Stimulated activated CD8-positive, alpha-beta memory T cell treated with anti-CD3 and anti-CD28 coated beads, Interleukin-12 subunit alpha, Interleukin-12 subunit beta, amount 100 ng/mL, for 1 hour (primary cell): ENCODE data around the gene CPNE8.
"Not testable (repeated sequence)": the region's sequence is repeated elsewhere in the genome, so short reads cannot be mapped to it uniquely, and the experiment has no call there.

Experiments used
- DNase-seq: peaks from one replicate; pipeline ENCODE4 v3.0.0-alpha.2; 2020; ENCODE audit warnings: low read depth

The CPNE8 gene

DNA sequence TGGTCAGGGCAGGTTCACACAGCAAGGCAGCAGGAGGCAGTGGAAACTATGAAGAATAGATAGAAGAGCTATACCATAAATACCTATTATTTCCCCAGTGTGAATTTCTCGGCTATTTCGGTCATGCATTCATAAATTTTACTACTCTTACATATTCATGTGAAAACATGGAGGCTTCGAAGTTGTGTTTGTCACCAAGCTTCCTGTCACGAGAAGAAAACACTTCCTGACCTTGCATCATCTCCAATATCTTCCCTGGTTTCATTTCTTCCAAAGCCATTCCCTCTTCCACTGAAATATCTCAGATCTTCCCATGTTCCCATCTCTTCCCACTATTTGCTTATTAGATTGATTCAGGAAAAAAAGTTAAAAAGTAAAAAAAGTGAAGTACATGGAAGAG, 80.4 kb downstream of the CPNE8 start:
- DNase-seq = no peak

- no peak for DNase-seq
Observed at GRCh38 chr12:38823738-38824137, 81.7 kb downstream of the CPNE8 start.

DNA sequence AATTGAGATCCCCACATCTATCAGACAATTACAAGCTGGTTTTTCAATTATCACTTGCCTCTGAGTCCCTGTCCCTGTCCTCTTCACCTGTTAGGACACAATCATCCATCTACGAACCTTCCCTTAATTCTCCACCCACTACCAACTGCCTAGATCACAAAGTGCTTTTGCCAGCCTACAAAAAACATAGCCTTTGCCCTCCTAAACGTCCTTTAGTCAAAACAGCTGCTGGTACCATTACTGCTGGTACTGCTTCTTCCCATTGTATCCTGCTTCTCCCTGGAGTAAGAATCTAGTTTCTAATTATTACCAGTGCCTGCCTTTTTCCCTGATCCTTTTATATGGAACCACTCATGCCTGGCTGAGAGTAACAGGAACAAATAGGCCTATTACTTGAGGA, 82.1 kb downstream of the CPNE8 start:
- no peak for DNase-seq

DNA sequence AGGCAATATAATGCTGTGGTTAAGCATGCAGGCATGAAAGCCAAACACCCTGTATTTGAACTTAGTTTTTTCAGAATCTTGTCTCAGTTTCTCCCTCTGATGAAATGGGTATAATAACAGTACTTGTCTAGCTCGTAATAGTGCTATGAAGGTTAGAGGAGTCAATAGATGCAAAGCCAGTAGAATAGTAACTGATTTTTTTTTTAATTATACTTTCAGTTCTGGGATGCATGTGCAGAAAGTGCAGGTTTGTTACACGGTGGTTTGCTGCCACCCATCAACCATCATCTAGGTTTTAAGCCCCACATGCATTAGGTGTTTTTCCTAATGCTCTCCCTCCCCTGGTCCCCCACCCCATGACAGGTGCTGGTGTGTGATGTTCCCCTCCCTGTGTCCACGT, 87.4 kb downstream of the CPNE8 start:
- no peak for DNase-seq

GRCh38 chr12:38813923-38814322, 91.5 kb downstream of the CPNE8 start:
- no peak for DNase-seq

GRCh38 chr12:38811814-38812356, 93.5 kb downstream of the CPNE8 start:
- DNase-seq = no peak

- no peak for DNase-seq
Observed at GRCh38 chr12:38809832-38810231, 95.6 kb downstream of the CPNE8 start.

DNA sequence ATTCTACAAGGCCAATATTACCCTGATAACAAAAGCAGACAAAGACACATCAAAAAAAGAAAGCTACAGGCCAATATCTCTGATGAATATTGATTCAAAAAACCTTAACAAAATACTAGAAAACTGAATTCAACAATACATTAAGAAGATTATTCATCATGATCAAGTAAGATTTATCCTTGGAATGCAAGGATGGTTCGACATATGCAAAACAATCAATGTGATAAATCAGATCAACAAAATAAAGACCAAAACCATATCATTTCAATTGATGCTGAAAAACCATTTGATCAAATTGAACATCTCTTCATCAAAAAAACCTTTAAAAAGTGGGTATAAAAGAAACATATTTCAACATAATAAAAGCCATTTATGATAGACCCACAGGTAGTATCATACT, 117.3 kb downstream of the CPNE8 start:
- no peak for DNase-seq

DNA sequence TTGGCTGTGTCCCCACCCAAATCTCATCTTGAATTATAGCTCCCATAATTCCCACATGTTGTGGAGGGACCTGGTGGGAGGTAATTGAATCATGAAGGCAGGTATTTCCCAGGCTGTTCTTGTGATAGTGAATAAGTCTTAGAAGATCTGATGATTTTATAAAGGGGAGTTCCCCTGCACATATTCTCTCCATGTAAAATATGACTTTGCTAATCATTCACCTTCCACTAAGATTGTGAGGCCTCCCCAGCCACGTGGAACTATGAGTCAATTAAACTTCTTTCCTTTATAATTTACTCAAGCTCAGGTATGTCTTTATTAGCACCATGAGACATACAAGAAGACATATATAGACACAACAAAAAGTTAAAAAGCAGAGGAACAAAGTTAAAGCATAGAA, 120.0 kb downstream of the CPNE8 start:
- DNase-seq = no peak

GRCh38 chr12:38783304-38783703, 122.1 kb downstream of the CPNE8 start:
- no peak for DNase-seq

GRCh38 chr12:38782359-38782758, 123.0 kb downstream of the CPNE8 start:
- DNase-seq = no peak

DNA sequence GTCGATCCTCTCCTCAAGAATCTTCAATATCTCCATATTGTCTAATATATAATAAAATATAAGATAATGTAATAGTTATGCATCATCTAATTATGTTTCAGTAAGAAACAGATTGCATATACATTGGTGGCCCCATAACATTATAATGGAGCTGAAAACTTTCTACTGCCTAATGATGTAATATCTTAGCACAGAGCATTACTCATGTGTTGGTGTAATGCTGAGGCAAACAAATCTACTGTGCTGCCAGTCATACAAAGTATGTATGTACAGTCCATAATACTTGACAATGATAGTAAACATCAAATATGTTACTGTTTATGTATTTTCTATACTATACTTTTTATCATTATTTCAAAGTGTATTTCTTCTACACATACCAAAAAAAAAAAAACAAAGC, 128.7 kb downstream of the CPNE8 start:
- no peak for DNase-seq

DNA sequence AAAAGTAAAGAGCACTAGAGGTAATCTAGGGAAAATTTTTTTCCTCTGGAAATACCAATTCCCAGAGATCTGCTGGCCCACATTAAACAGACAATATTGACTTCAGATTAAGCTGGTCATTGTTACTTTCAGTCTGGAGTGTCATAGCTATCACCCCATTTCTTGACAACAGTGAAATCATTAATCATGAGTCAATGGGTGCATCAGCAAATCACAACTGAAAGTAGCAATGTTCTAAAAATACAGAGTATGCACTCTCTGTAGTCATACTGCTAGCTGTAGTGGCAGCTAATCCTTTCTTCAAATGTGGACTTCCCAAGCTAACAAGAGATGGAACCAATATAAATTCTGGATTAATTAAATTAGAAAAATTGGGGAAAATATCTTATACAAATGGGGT, 129.9 kb downstream of the CPNE8 start:
- no peak for DNase-seq

GRCh38 chr12:38772437-38772836, 133.0 kb downstream of the CPNE8 start:
- no peak for DNase-seq

- no peak for DNase-seq
Observed at GRCh38 chr12:38771871-38772270, 133.5 kb downstream of the CPNE8 start.

GRCh38 chr12:38761636-38762342, 143.6 kb downstream of the CPNE8 start:
- no peak for DNase-seq

DNA sequence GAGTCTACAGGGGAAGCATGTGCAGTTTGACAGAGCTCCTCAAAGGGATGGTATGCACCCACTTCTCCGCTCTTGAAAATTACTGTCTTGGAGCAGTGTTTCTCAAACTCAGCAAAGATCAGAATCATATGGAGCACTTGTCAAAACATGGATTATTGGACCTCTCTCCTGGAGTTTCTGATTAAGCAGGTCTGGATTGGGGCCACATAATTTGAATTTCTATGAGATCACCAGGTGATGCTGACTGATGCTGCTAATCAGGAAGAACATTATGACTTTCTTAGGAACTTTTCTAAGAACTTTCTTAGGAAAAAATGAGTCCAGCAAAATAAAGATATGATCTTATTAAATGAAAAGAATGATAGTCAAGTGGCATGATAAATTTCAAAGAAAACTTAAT, 144.3 kb downstream of the CPNE8 start:
- DNase-seq = no peak

- no peak for DNase-seq
Observed at GRCh38 chr12:38759621-38760020, 145.8 kb downstream of the CPNE8 start.

DNA sequence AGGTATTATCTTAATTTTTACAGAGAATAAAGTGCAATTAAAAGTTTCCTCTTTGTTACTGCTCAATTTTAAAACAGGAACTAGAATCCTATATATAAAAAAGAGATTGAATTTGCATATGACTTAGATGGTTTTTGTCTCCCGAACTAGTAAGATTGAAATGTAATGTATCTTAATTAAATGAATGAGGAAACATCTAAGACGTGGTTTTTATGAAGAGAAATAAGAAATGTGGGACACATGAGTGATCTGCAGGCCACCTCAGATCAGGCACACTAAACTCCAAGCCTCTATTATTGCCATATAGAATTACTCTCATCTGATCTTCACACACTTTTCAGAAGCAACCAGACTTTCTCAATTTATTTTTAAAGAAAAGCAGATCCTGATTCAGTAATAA, 158.6 kb downstream of the CPNE8 start:
- DNase-seq = no peak

DNA sequence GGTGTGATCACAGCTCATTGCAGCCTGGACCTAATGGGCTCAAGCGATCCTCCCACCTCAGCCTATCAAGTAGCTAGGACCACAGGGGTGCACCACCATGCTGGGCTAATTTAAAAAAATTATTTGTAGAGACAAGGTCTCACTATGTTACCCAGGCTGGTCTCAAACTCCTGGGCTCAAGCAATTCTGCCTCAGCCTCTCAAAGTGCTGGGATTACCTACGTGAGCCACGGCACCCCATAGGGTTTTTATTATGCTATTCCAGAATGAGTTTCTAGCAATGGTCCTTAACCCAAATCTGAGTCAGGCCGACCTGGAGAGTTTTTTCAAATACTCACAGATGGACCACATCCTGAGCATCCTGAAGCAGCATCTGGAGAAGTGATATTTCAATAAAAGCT, 159.8 kb downstream of the CPNE8 start:
- DNase-seq = no peak

- no peak for DNase-seq
Observed at GRCh38 chr12:38744041-38744440, 161.3 kb downstream of the CPNE8 start.

GRCh38 chr12:38742496-38742895, 162.9 kb downstream of the CPNE8 start:
- DNase-seq = not testable (repeated sequence)

DNA sequence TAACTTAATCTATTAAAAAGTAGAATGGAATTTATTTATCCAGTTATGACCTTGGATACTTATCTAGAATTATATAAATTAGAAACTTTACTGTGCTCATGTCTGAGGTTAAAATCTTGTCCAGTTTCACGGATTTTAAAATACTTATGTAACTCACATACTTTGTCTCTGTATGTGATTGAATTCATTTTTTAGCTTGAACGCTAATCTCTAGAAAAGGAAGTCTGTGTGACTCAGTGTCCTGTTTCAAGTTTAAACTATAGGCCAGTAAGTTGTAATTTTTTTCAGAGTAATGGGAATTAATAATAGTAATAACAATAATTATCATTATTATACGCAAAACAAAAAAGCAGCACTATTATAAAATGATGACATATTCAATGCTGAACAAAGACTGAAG, 168.6 kb downstream of the CPNE8 start:
- no peak for DNase-seq

DNA sequence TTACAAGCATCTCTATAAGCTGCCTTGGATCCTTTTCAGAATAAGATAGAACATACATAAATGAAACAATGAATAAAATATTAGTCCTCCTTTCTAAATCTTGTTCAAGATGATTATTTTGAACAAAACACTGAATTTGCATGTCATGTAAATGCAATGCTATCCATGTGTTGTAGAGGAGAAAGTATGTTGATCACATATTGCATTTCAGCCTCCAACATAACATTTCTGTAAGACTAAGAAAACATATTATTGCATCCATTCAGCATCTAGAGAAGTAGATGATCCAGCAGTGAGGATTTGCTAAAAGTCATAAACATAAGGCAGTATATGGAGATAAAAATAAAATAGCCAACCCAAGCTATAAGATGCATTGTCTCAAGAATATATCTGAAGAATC, 172.6 kb downstream of the CPNE8 start:
- no peak for DNase-seq
